ENCODE measurements around the gene OR7D2. TPM values are rescaled to one million over a fixed set of nuclear protein-coding genes. Genes with fewer than 3 reads are reported as not detected.

Gene OR7D2
- total RNA-seq, 2 experiments from 2014 or later = not detected

GRCh38 chr19:9165261-9165660 lies 13.5 kb upstream of the OR7D2 start:
- Mint-ChIP-seq H3K27me3 (no peaks in the 10 kb centered on the region), H3K9me3 (peaks cover 6% of the 10 kb centered on the region), H3K4me1 (ENCODE audit: low read depth) (no peaks in the 10 kb centered on the region), H3K4me3 (no peak overlapping the region), H3K27ac (no peak overlapping the region), H3K36me3 (ENCODE audit: low read depth) (peaks cover 82% of the 10 kb centered on the region)
- H3K36me3 ChIP-seq (ENCODE audit: insufficient read depth, low read length) = peaks cover 42% of the 10 kb centered on the region
- no peak for DNase-seq
- H3K27ac ChIP-seq (ENCODE audit: low read depth in 1 of 2, low read length in 2 of 2) = no peak overlapping the region
- no peak overlapping the region for H3K4me3 ChIP-seq (ENCODE audit: low read length)
- ChIA-PET CTCF (no interaction called here), POLR2A (no interaction called here)
- peaks cover 22 to 29% of the 10 kb centered on the region in 2 experiments for H3K9me3 ChIP-seq (ENCODE audit: control insufficient read depth in 1 of 2, insufficient read depth in 1 of 2, low read length in 2 of 2)
- H3K4me1 ChIP-seq (ENCODE audit: insufficient read depth, low read length) = no peaks in the 10 kb centered on the region
- intact Hi-C loops (cut with DNase I, micrococcal nuclease) = no loop called here
- H3K27me3 ChIP-seq (ENCODE audit: control insufficient read depth in 1 of 2, insufficient read depth in 2 of 2, low read length in 2 of 2) = no peaks in the 10 kb centered on the region
- ATAC-seq (ENCODE audit: poor library complexity) = no peak
- TF ChIP-seq, protein P1, sequence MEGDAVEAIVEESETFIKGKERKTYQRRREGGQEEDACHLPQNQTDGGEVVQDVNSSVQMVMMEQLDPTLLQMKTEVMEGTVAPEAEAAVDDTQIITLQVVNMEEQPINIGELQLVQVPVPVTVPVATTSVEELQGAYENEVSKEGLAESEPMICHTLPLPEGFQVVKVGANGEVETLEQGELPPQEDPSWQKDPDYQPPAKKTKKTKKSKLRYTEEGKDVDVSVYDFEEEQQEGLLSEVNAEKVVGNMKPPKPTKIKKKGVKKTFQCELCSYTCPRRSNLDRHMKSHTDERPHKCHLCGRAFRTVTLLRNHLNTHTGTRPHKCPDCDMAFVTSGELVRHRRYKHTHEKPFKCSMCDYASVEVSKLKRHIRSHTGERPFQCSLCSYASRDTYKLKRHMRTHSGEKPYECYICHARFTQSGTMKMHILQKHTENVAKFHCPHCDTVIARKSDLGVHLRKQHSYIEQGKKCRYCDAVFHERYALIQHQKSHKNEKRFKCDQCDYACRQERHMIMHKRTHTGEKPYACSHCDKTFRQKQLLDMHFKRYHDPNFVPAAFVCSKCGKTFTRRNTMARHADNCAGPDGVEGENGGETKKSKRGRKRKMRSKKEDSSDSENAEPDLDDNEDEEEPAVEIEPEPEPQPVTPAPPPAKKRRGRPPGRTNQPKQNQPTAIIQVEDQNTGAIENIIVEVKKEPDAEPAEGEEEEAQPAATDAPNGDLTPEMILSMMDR (IDR thresholded peaks at IDR 0.05) = no peak

DNA sequence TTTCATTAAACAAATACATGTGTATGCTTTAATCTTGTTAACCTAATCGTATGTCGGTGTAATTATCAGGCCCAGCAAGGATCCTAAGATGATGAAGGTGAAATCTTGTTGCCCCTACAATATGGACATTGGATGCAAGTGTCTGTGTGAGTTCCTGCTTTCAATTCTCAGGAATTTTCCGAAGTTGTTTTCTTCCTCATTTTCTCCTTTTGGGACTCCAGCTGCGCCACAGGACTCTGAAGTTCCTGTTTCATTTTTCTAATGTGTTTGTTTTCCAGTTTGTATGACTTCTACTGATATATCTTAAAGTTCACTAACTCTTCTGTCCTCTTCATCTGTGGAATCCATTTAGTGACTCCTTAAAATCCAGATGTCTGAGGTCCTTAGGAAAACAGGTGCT lies 11.9 kb upstream of the OR7D2 start:
- Mint-ChIP-seq H3K4me1 (ENCODE audit: low read depth) (no peaks in the 10 kb centered on the region), H3K27ac (no peak overlapping the region), H3K4me3 (no peak overlapping the region), H3K9me3 (peaks cover 7% of the 10 kb centered on the region), H3K27me3 (no peaks in the 10 kb centered on the region), H3K36me3 (ENCODE audit: low read depth) (peaks cover 66% of the 10 kb centered on the region)
- Histone ChIP-seq H3K27ac (ENCODE audit: low read depth in 1 of 2, low read length in 2 of 2) (no peak overlapping the region), H3K4me1 (ENCODE audit: insufficient read depth, low read length) (no peaks in the 10 kb centered on the region), H3K4me3 (ENCODE audit: low read length) (no peak overlapping the region), H3K36me3 (ENCODE audit: insufficient read depth, low read length) (peaks cover 26% of the 10 kb centered on the region), H3K27me3 (ENCODE audit: control insufficient read depth in 1 of 2, insufficient read depth in 2 of 2, low read length in 2 of 2) (no peaks in the 10 kb centered on the region), H3K9me3 (ENCODE audit: control insufficient read depth in 1 of 2, insufficient read depth in 1 of 2, low read length in 2 of 2) (peaks cover 6 to 15% of the 10 kb centered on the region in 2 experiments)
- no peak for ATAC-seq (ENCODE audit: poor library complexity)
- ChIA-PET CTCF (no interaction called here), POLR2A (no interaction called here)
- no peak for DNase-seq
- intact Hi-C loops (cut with DNase I, micrococcal nuclease) = no loop called here
- TF ChIP-seq, protein P1 (IDR thresholded peaks at IDR 0.05) = no peak

DNA sequence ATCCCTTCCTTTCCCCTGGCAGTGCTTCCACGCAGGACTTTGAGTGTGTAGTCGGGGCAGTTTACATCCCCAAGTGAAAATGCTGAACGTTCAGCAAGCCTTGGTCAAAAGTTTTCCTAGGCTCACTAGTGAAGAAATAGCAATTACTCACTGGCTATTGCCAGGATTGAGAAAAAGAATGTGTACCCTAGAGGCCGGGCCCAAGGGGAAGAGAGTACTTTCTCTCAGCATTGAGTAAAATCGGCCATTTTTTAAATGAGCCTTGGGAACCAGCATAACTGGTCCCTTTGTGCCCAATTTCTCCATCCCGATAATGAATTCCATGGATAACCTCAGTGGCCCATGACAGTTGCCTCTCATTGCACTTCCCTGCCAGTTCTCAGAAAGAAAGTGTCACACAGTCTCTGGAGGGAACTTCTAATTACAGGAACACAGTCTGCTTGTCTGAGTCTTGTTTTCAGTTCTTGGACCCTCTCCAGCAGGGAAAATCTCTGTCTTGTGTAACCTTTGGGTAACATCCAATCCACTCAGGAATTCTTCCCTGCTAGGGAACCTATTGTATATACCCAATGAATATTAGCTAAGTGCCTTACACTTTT lies 7.3 kb upstream of the OR7D2 start:
- Mint-ChIP-seq H3K27me3 (no peaks in the 10 kb centered on the region), H3K36me3 (ENCODE audit: low read depth) (peaks cover 21% of the 10 kb centered on the region), H3K27ac (no peak overlapping the region), H3K9me3 (peaks cover 3% of the 10 kb centered on the region), H3K4me1 (ENCODE audit: low read depth) (no peaks in the 10 kb centered on the region), H3K4me3 (no peak overlapping the region)
- Histone ChIP-seq H3K27ac (ENCODE audit: low read depth in 1 of 2, low read length in 2 of 2) (no peak overlapping the region), H3K36me3 (ENCODE audit: insufficient read depth, low read length) (no peaks in the 10 kb centered on the region), H3K4me1 (ENCODE audit: insufficient read depth, low read length) (no peaks in the 10 kb centered on the region), H3K4me3 (ENCODE audit: low read length) (no peak overlapping the region), H3K9me3 (ENCODE audit: control insufficient read depth in 1 of 2, insufficient read depth in 1 of 2, low read length in 2 of 2) (peaks cover 0 to 8% of the 10 kb centered on the region in 2 experiments), H3K27me3 (ENCODE audit: control insufficient read depth in 1 of 2, insufficient read depth in 2 of 2, low read length in 2 of 2) (no peaks in the 10 kb centered on the region)
- ATAC-seq (ENCODE audit: poor library complexity) = no peak
- intact Hi-C loops (cut with DNase I, micrococcal nuclease) = no loop called here
- no peak for DNase-seq
- ChIA-PET POLR2A (no interaction called here), CTCF (no interaction called here)
- TF ChIP-seq, protein P1 (IDR thresholded peaks at IDR 0.05) = no peak

Measured in CD4-positive, alpha-beta T cell (primary cell).